H1 (cell line): ENCODE results near the gene GPRIN1. TPM values are rescaled to one million over a fixed set of nuclear protein-coding genes. Genes with fewer than 3 reads are reported as not detected.
A peak's percentile ranks its signal among the peaks of the same experiment; 100 is the strongest.

Experiments
- CTCF ChIA-PET: fragments of 300-600 bp; sonication (Branson Sonifier 250); formaldehyde crosslinking; loops from one replicate; lab custom pipeline; 2021; ENCODE audit not compliant: partially characterized antibody; lab: Charles Lee
- POLR2A ChIA-PET: fragments of 300-600 bp; sonication (Branson Sonifier 250); formaldehyde crosslinking; loops from one replicate; lab custom pipeline; 2021; ENCODE audit warnings: inconsistent platforms; ENCODE audit not compliant: partially characterized antibody; lab: Charles Lee
- DNase-seq, 2 experiments: peaks; one replicate each; pipeline versions ENCODE4 v3.0.0 to v3.0.0-alpha.2; 2010 to 2022; ENCODE audit warnings: low spot score in 2 of 2, low read depth in 1 of 2, mixed read lengths in 1 of 2
- FAIRE-seq: peaks from 2 replicates; lab custom pipeline; 2011; peaks lifted over from hg19 to GRCh38; lab: Jason Lieb, UNC
- H2AFZ ChIP-seq: 2 replicates; pipeline ENCODE4 v1.8.1; 2012; ENCODE audit warnings: low read length, inconsistent platforms
- H2AK5ac ChIP-seq: 2 replicates; pipeline ENCODE4 v1.6.1; 2013; ENCODE audit warnings: low read depth, low read length
- H2BK120ac ChIP-seq: replicated peaks from 2 replicates; pipeline ENCODE3; 2013; ENCODE audit warnings: low read depth, low read length, inconsistent platforms
- H2BK12ac ChIP-seq: 2 replicates; pipeline ENCODE4 v1.6.1; 2013; ENCODE audit warnings: low read depth, low read length
- H2BK15ac ChIP-seq: 2 replicates; pipeline ENCODE4 v1.6.1; 2013; ENCODE audit warnings: low read length
- H2BK20ac ChIP-seq: 2 replicates; pipeline ENCODE4 v1.6.1; 2013; ENCODE audit warnings: low read length
- H2BK5ac ChIP-seq: 2 replicates; pipeline ENCODE4 v1.6.1; 2013; ENCODE audit warnings: low read depth, low read length
- H3K14ac ChIP-seq: 2 replicates; pipeline ENCODE4 v1.6.1; 2013; ENCODE audit warnings: inconsistent platforms; ENCODE audit not compliant: insufficient read length
- H3K18ac ChIP-seq: 2 replicates; pipeline ENCODE4 v1.6.1; 2013; ENCODE audit warnings: low read length; ENCODE audit errors: extremely low read depth
- H3K23ac ChIP-seq: 2 replicates; pipeline ENCODE4 v1.6.1; 2013; ENCODE audit warnings: inconsistent platforms; ENCODE audit not compliant: insufficient read length
- H3K23me2 ChIP-seq: 2 replicates; pipeline ENCODE4 v1.6.1; 2013; ENCODE audit warnings: low read depth, low read length
- H3K27ac ChIP-seq: 2 replicates; pipeline ENCODE4 v1.6.1; 2011; ENCODE audit warnings: low read depth, low read length, inconsistent platforms
- H3K27me3 ChIP-seq, 4 experiments: replicated peaks in 1 of 4; 1 replicate in 1 of 4; 2 replicates in 3 of 4; pipeline versions ENCODE4 v1.6.1 to v1.8.1; 2011 to 2013; ENCODE audit warnings: low read length in 3 of 4, mild to moderate bottlenecking in 3 of 4, inconsistent platforms in 2 of 4, mixed read lengths in 2 of 4, moderate library complexity in 1 of 4; ENCODE audit not compliant: control insufficient read depth in 3 of 4, insufficient read depth in 3 of 4; ENCODE audit errors: extremely low read depth in 1 of 4
- H3K36me3 ChIP-seq, 4 experiments: 2 replicates each; pipeline versions ENCODE4 v1.6.1 to v1.8.1; 2011 to 2013; ENCODE audit warnings: mild to moderate bottlenecking in 4 of 4, low read length in 3 of 4, moderate library complexity in 2 of 4, control low read depth in 1 of 4, inconsistent platforms in 1 of 4; ENCODE audit not compliant: insufficient read depth in 4 of 4, control insufficient read depth in 2 of 4
- H3K4ac ChIP-seq: replicated peaks from 2 replicates; pipeline ENCODE3; 2013; ENCODE audit warnings: low read length, low read depth, mixed read lengths, inconsistent platforms; ENCODE audit not compliant: insufficient read length
- H3K4me1 ChIP-seq, 4 experiments: replicated peaks in 1 of 4; 1 replicate in 1 of 4; 2 replicates in 3 of 4; pipeline versions ENCODE4 v1.6.1 to v1.8.1; 2011 to 2013; ENCODE audit warnings: low read length in 3 of 4, inconsistent platforms in 2 of 4, mixed read lengths in 1 of 4; ENCODE audit not compliant: insufficient read depth in 4 of 4, control insufficient read depth in 3 of 4
- H3K4me2 ChIP-seq, 2 experiments: 2 replicates each; pipeline versions ENCODE4 v1.6.1 to v1.8.1; 2011 to 2013; ENCODE audit warnings: low read depth in 2 of 2, low read length in 2 of 2, control low read depth in 1 of 2, inconsistent platforms in 1 of 2, mild to moderate bottlenecking in 1 of 2; ENCODE audit not compliant: insufficient read depth in 1 of 2
- H3K4me3 ChIP-seq, 4 experiments: fragments of 200-600, 300-600 bp in 1 of 4; sonication (generic), shearing (Covaris generic), sonication (Bioruptor Twin) in 1 of 4; 2 replicates each; pipeline versions ENCODE4 v1.5.1 to v1.8.1; 2011 to 2016; ENCODE audit warnings: low read length in 4 of 4, low read depth in 3 of 4, control low read depth in 2 of 4, inconsistent platforms in 2 of 4, mild to moderate bottlenecking in 2 of 4, mixed read lengths in 1 of 4, moderate library complexity in 1 of 4; ENCODE audit not compliant: insufficient read depth in 2 of 4; ENCODE audit errors: extremely low read depth in 1 of 4
- H3K56ac ChIP-seq: replicated peaks from 2 replicates; pipeline ENCODE3; 2013; ENCODE audit warnings: low read depth, mild to moderate bottlenecking, mixed read lengths, low read length, inconsistent platforms; ENCODE audit not compliant: insufficient read length
- H3K79me1 ChIP-seq: 2 replicates; pipeline ENCODE4 v1.6.1; 2013; ENCODE audit warnings: low read depth, low read length, control low read depth
- H3K79me2 ChIP-seq, 2 experiments: 2 replicates each; pipeline versions ENCODE4 v1.6.1 to v1.8.1; 2012 to 2013; ENCODE audit warnings: low read length in 2 of 2, mild to moderate bottlenecking in 2 of 2, inconsistent platforms in 1 of 2; ENCODE audit not compliant: insufficient read depth in 2 of 2, control insufficient read depth in 1 of 2
- H3K9ac ChIP-seq, 4 experiments: replicated peaks in 1 of 4; 1 replicate in 1 of 4; 2 replicates in 3 of 4; pipeline versions ENCODE4 v1.6.1 to v1.8.1; 2011 to 2013; ENCODE audit warnings: low read depth in 3 of 4, low read length in 3 of 4, control low read depth in 2 of 4, mild to moderate bottlenecking in 2 of 4, moderate library complexity in 2 of 4, inconsistent platforms in 1 of 4; ENCODE audit errors: extremely low read depth in 1 of 4
- H3K9me3 ChIP-seq, 2 experiments: 2 replicates each; pipeline versions ENCODE4 v1.6.1 to v1.8.1; 2012 to 2013; ENCODE audit warnings: mild to moderate bottlenecking in 2 of 2, moderate library complexity in 2 of 2, control low read depth in 1 of 2, inconsistent platforms in 1 of 2, low read depth in 1 of 2, low read length in 1 of 2, mixed read lengths in 1 of 2; ENCODE audit not compliant: insufficient read depth in 2 of 2
- H4K20me1 ChIP-seq, 2 experiments: replicated peaks in 1 of 2; 2 replicates each; pipeline versions ENCODE3 to v1.8.1; 2011 to 2013; ENCODE audit warnings: inconsistent platforms in 2 of 2, low read length in 2 of 2, mild to moderate bottlenecking in 1 of 2; ENCODE audit not compliant: insufficient read depth in 2 of 2, control insufficient read depth in 1 of 2
- H4K5ac ChIP-seq: 2 replicates; pipeline ENCODE4 v1.6.1; 2013; ENCODE audit warnings: low read length, low read depth, mixed read lengths, inconsistent platforms; ENCODE audit not compliant: insufficient read length
- H4K8ac ChIP-seq: 2 replicates; pipeline ENCODE4 v1.8.0; 2013; ENCODE audit warnings: mild to moderate bottlenecking, moderate library complexity, low read length, inconsistent platforms; ENCODE audit not compliant: insufficient read depth; ENCODE audit errors: extremely low read depth
- H4K91ac ChIP-seq: replicated peaks from 2 replicates; pipeline ENCODE3; 2013; ENCODE audit warnings: low read length, mixed read lengths, inconsistent platforms; ENCODE audit not compliant: insufficient read length
- JUN ChIP-seq: IDR thresholded peaks from 2 replicates; pipeline ENCODE4 v1.6.1; 2011; ENCODE audit warnings: low read depth, mild to moderate bottlenecking, improper control_type of control experiment, low read length
- KDM1A ChIP-seq: fragments of 200-600, 300-600 bp; sonication (generic); IDR thresholded peaks from 2 replicates; pipeline ENCODE4 v1.7.1; 2016; ENCODE audit warnings: mild to moderate bottlenecking, low read length, borderline replicate concordance
- WGBS, 2 experiments: shearing (Covaris generic) in 1 of 2; methylation state at CpG; one replicate each; pipeline versions ENCODE4 v1.1.6 to v1.1.7; 2013 to 2015; ENCODE audit warnings: low lambda C conversion rate in 2 of 2, mixed read lengths in 2 of 2, inconsistent platforms in 1 of 2, low coverage in 1 of 2, missing lambda C conversion rate in 1 of 2; ENCODE audit not compliant: insufficient replicate concordance in 2 of 2, insufficient coverage in 1 of 2, insufficient read length in 1 of 2; ENCODE audit errors: extremely low coverage in 1 of 2, missing lambda C conversion rate in 1 of 2; 5-methylcytosine and 5-hydroxymethylcytosine counted together
- polyA plus RNA-seq, 7 experiments: library from polyadenylated mRNA; depleted of rRNA in 3 of 7; stranded (reverse) in 5 of 7; unstranded in 2 of 7; fragments of >200 nt in 5 of 7; fragments of 200-250 nt in 2 of 7; gene quantifications; 1 replicate in 5 of 7; 2 replicates in 1 of 7; 4 replicates in 1 of 7; pipeline versions ENCODE4 v1.2.1 to v1.2.3, GENCODE V29; 2011 to 2013; ENCODE audit warnings: missing spikeins in 2 of 7, mixed read lengths in 2 of 7
- total RNA-seq: library from RNA; stranded (reverse); fragmentation: NEBNext Ultra II Directional; extraction: Animal tissue kit (Norgen Biotek cat#: 25700); gene quantifications from 2 replicates; pipeline ENCODE4 v1.2.1, GENCODE V29; 2021

Gene GPRIN1
- total and polyA plus RNA-seq, 2 of the 8 experiments (the other 6 are each of a cell fraction or from before 2014, with no cell fraction given): 3.3 to 12.0 TPM

- H3K14ac ChIP-seq: no peak overlapping the region
- peak overlapping the region; percentile 19; the same call in 1 of the 2 replicates for H2BK12ac ChIP-seq
- no peak overlapping the region for H3K4me2 ChIP-seq
- H3K79me1 ChIP-seq: no peaks in the 10 kb centered on the region
- H4K8ac ChIP-seq: peak overlapping the region; percentile 63; the same call in 1 of the 2 replicates
- H2BK120ac ChIP-seq: no peak overlapping the region
- H3K18ac ChIP-seq: peak overlapping the region; percentile 32; the same call in 1 of the 2 replicates
- H2BK5ac ChIP-seq: no peak overlapping the region
- no peaks in the 10 kb centered on the region for H3K36me3 ChIP-seq
- H4K20me1 ChIP-seq: no peaks in the 10 kb centered on the region
- WGBS, 2 experiments: 89% methylated on average over 11 of the region's 11 CpGs; no CpG with 5 or more reads in 1 of the 2 experiments
- H3K4ac ChIP-seq: no peak overlapping the region
- H3K9me3 ChIP-seq: no peaks in the 10 kb centered on the region
- ChIA-PET CTCF (interaction anchor here (0.8 to 3.9 kb wide), 7 partner anchors 10 to 78 kb away, joined by 3 to 27 read pairs (median 4); partner anchors contain the start of genes EIF4E1B and SNCB), POLR2A (interaction anchor here (3.9 to 6.9 kb wide), 2 partner anchors 9 to 16 kb away, joined by 22 to 63 read pairs; partner anchors contain the start of gene RNF44)
- no peaks in the 10 kb centered on the region for H3K23me2 ChIP-seq
- no peak for DNase-seq
- H2AK5ac ChIP-seq: no peak overlapping the region
- H3K4me3 ChIP-seq: no peak overlapping the region
- 0 out of 2 replicates have a peak overlapping the region, but pooled peaks have one; percentile 29 for H2BK15ac ChIP-seq
- H3K27me3 ChIP-seq: no peaks in the 10 kb centered on the region
- H3K56ac ChIP-seq: no peak overlapping the region
- H3K27ac ChIP-seq: no peak overlapping the region
- no peak overlapping the region for H2AFZ ChIP-seq
- H2BK20ac ChIP-seq: no peak overlapping the region; the same call in 1 of the 2 replicates
- TF ChIP-seq JUN (no peak), KDM1A (peak; percentile 57; the same call in 1 of the 2 replicates)
- H3K9ac ChIP-seq: no peak overlapping the region
- H3K4me1 ChIP-seq: peaks cover 0 to 11% (median 4%) of the 10 kb centered on the region in 4 experiments; a peak in 3 of 7 replicates
- no peaks in the 10 kb centered on the region for H3K79me2 ChIP-seq
- H3K23ac ChIP-seq: no peak overlapping the region
- H4K91ac ChIP-seq: no peak overlapping the region
- no peak overlapping the region for H4K5ac ChIP-seq
- no peak for FAIRE-seq
Observed at GRCh38 chr5:176552332-176552869, 57.6 kb downstream of the GPRIN1 start.
